Measurements from ENCODE around the gene FRMD4A.
"Not testable (repeated sequence)": the region's sequence is repeated elsewhere in the genome, so short reads cannot be mapped to it uniquely, and the experiment has no call there.

The FRMD4A gene

DNA sequence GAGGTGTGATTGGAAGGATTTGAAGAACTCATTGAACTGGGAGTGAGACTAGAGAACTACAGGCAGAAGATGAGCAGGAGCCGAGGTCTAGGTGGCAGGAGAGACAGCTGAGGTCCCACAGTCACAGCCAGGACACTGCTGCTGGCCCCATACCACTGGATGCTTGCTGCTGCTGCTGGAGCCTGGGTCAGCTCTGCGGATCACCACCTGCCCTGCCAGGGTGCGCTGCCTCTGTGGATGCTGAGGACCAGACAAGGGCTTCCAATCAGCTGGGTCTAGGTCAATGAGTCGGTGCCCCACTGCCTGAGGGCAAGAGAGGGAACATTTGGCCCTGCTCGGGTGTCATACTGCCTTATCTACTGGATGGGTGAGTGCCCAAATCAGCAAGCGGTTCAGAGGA is 94.4 kb downstream of the FRMD4A start:
- DNase-seq, result no peak

DNA sequence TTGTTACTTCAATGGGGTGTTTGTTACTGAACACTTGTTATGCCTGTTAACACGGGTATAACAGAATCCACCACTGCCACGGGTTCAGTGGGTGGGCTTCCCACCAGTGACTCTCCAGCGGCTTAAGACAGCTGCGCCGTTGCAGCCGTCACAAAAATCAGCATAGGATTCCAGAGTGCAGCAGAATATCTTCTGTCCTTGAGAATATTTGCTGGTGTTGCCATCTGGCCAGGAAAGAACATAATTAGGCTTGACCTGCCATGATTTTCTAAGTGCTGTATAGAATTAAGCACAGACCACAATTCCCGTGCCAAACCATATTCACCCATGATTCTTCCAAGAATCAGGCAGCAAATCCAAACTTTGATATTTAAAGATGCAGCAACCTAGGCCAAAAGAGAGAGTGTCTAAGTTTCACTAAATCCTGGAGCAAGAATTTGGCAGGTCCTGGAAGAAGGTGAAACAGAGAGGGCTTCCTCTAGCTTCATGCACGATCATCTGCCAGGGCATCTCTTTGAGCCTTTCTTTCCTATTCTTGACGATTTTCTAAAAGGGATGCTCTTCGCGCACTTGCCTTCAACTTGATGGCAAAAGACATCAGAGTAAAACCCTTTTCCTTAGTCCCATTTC is 95.0 kb downstream of the FRMD4A start:
- DNase-seq, result peak; percentile 35

DNA sequence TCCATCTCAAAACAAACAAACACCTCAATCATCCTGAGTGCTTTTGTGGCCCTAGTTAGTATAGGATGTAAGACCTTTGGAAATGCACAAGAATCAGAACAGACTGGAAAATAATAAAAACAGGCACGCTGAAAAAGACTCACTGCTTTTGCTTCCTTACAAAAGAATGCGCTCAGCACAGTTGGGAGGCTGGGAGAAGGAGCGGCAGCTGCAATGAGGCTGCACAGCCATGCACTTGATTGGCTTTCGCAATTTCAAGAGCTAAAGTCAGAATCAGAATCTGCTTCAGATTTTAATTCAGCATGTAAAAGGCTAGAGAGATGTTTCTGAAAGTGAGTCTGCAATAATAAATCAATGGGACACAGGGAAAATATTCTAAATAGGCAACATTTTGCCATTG is 97.2 kb downstream of the FRMD4A start:
- no peak for DNase-seq

DNA sequence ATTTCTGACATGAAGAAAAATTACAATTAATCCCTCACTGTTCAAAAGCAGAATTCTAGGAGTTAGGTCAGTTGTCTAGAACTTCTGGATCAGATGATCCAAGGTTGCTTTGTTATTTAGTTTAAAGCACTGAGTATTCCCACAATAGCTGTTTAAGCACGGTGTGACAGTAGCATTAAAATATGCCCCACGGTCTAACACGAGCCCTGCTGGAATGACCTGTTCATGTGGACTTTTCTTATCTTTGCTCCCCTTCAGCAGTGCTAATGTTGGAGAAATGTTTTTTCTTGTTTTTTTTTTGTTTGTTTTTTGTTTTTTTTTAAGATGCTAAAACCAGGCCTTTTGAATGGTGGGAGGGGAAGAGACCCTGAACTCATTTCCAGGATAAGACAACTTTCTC is 101.9 kb downstream of the FRMD4A start:
- DNase-seq, result not testable (repeated sequence)

DNA sequence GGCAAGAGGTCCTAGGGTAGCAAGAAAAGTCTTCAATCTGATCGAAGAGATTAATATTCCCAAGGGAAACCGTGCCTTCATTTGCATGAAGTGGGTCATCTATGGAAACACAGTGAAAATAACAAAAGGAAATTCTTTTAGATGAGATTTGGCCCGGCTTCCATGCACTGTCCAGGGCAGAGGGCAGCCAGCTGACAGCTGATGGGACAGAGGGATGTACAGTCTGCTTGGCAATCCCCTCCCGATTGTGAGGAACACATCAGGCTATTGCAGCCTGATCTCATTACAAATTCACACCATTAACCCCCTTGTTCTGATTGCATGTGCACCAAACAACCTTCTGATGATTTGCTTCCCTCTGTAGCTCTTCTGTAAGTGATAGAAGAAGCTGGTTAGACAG is 105.3 kb downstream of the FRMD4A start:
- no peak for DNase-seq

DNA sequence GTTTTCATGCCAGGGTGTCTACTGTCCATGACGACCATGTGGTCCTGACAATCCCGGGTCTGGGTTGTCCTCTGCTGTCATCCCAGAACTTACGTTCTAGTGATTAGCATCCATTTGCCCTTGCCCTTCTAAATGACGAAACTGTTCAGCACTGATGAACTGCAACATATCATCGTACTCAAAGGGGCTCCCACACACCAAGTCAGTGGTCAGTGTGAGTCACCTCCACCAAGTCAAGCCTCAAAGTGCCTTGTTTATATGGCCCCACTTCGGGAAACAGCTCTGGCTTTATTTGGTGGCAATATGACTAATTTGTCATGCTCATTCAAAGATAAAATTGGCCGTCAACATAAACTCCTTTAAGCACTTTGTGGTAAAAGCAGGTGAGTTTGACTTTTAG is 110.7 kb downstream of the FRMD4A start:
- DNase-seq, result no peak

DNA sequence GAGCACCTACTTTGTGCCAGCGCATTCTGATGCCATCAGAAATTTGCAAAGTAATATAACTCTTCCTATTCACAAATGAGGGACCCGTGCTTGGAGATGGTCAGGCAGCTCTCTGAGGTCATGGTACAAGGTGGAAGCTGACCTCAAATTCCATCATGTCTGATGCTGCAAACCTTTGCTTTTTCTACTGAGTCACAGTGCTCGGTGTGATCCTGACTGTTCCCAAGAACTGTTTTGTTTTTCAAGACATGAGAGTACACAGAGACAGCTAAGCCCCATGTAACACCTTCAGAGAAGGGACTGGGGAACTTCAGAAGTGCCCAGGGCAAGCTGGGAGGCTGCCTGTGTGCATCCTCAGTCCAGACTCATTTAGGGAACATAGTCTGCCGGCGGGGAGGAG is 111.3 kb downstream of the FRMD4A start:
- DNase-seq, result no peak

DNA sequence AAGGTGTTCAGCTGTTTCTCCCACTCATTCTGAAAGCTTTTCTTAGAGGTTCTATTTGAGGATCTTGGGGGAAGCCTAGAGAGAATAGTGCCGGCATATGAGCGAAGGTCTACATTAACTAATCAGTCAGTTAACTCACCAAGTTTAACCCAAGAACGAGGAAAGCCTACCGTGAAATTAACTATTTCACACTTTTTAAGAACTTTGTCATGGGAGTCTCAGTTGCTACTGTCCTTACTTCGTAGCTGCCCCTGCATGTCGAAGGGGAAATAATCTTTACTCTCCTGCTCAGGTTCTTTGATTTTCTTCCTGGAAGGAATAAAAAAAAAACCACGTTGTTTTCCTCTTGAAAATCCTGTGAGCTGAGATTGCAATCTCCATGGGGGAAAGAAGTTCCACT is 115.1 kb downstream of the FRMD4A start:
- no peak for DNase-seq

DNA sequence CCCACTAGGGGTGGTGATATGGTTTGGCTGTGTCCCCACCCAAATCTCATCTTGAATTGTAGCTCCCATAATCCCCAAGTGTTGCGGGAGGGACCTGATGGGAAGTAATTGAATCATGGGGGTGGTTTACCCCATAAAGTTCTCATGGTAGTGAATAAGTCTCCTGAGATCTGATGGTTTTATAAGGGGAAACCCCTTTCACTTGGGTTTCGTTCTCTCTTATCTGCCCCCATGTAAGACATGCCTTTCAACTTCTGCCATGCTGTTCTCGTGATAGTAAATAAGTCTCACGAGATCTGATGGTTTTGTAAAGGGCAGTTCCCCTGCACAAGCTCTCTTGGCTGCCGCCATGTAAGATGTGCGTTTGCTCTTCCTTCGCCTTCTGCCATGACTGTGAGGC is 117.0 kb downstream of the FRMD4A start:
- DNase-seq, result not testable (repeated sequence)

DNA sequence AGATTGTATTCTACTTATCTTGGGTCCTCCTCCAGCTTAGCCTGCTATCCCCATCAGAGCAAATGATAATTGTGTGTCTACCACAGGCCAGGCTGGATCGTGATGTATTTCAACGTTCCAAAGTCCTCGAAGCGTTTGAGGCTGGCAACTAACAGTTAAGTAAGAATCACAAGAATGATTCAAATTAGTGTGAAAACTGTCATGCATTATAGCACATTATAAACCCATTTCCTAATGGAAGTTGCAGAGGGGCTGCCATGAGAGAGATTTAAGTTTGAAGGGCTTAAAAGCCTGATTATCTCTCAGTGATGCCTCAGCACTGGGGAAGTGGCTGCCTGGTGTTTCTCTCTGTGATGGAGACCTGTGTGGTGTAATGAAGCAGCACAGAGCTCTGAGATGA is 119.1 kb downstream of the FRMD4A start:
- no peak for DNase-seq

DNA sequence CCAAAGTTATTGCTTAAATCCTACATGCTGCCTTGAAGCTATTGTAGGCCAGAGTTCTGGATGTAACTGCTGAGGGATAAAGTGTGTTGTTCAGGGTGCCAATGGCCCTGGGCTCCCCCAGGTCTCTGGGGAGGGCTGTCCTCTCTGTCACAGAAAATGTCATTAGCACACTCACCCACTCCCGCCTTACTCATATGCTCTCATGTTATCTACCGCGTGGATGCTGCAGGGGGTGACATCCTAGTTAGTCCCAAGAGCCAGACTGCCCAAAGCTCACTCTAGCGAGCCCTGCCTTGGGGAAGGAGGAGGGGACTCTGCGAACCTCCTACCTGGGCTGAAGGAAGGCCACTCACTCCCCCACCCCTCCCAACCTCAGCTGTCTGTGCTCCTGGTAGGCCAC is 122.5 kb downstream of the FRMD4A start:
- no peak for DNase-seq

DNA sequence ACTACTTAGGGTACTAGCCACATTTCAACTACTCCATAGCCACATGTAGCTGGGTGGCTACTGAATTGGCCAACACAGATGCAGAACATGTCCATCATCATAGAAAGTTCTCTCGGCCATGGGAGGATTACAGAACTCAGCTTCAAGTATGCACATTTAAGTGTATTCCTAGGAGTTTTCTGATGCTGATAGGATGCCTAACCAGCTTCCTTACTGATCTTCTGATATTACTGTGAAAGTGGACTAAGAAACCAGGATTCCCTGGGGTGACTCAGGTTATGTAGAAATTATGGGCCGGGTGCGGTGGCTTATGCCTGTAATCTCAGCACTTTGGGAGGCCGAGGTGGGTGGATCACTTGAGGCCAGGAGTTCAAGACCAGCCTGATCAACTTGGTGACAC is 125.5 kb downstream of the FRMD4A start:
- no peak for DNase-seq

DNA sequence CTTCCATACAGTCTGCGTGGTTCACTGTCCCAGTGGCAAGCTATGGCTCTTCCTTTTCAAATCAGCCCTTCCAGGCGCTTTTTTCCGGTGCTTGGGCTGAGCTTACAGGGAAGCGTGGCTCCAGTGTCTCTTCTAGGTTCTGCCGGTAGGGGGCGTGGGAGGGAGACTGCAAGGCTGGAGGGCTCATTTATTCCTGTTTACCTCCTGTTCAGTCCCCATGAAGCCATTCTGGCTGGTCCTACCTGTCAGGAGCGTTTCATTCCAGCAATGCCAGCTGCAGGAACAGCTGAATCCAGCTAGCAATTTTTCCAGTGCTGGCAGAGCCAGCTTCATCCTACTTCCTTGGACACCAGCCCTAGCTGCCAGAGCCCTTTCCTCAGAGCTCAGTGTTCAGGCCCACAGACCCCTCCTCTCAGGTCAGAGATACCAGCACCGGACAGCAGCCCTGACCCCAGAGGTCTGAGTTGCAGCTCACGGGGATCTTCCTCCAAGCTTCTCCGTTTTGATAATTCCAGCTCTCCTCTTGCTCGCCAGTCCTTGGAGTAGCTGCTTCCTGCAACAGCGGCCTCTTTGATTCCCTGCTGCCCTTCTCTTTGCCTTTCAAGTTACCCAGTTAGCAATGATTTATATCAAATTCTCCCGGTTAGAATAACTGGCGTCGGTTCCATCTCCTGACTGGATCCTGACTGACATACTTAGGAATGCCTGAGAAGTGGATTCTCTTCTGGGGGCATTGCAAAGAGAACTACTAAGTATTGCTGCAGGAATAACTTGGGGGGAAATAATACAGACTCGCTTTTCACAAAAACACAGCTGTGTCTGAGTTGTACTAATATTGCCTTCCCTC is 129.8 kb downstream of the FRMD4A start:
- peak; percentile 47 for DNase-seq

DNA sequence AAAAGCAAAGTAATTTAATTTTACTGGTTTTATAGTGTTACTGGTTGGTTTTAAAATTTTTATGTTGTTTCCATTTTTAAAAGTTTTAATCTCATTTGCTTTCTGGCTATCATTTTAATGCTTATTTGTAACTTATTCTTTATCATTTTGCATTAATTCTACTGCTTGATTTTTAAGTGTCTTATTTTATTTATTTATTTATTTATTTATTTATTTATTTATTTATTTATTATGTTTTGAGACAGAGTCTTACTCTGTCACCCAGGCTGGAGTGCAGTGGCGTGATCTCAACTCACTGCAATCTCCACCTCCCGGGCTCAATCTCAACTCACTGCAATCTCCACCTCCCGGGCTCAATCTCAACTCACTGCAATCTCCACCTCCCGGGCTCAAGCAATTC is 131.6 kb downstream of the FRMD4A start:
- DNase-seq, result not testable (repeated sequence)

DNA sequence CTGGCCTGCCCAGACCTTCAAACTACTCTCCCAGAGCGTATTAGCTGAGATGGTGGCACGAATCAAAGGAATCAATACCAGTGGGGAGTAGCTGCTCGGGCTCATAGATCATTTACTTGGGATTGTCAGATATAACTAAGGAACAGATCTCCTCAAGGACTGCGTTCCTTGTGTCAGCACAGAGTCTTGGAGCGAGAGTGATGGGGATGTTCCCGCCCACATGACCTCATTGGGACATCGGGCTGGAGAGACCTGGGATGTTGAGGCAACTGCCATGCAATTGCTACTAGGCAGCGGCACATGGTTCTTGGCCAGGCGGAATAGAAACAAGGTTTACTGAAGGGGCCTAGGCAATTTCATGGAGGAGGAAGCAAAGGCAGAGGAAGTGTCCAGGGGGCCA is 132.6 kb downstream of the FRMD4A start:
- DNase-seq, result no peak

DNA sequence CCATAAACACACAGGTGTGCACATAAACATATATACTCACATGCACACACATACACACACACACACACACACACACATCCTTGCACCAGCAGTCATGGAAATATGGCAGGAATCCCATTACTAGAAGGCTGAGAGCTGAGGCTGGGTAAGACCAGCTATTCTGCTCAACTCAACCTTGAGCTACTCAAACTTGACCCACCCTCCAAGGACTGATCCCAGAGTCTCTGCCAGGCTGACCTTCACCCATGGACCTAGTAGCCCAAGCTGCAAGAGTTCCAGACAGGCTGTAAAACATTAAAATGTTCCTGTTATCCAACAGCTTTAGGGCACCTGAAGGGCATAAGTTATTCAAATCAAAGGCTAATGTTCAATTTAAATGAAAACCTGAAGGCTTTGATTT is 134.6 kb downstream of the FRMD4A start:
- DNase-seq, result no peak

DNA sequence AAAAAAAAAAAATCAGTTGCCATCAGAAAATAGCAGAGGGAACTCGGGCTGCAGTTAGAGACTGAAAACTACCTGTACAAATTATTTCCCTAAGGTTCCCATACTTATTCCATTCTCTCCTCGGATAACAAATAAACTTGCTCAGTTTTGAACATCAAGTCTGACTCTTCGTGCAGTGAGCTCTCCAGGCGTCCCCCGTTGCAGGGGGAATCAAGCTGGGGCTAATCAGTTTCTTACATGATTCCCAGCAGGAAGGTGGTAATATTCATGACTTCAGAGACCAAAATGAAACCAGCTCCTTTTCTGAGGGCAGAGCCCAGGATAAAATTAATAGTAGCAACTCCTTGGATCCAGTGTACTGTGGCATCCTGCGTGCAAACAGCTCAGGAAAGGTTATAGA is 135.3 kb downstream of the FRMD4A start:
- DNase-seq, result no peak

DNA sequence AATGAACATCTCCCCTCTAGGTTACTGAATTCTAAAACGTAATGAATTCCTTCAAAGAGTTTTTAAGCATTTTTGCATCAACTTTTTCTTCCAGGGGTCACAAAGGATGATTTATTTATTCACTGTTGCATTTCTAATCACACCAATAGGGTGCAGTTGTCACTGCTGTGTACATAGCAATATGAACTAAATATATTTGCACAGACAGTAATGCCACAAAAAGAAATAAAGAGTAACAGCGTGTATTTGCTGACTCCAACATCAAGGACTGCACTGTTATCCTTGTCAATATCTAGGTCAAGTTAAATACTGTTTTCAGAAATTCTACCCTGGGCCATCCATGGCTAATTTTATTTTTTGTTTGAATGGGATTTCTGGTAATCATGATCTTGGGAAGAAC is 138.0 kb downstream of the FRMD4A start:
- DNase-seq, result no peak

DNA sequence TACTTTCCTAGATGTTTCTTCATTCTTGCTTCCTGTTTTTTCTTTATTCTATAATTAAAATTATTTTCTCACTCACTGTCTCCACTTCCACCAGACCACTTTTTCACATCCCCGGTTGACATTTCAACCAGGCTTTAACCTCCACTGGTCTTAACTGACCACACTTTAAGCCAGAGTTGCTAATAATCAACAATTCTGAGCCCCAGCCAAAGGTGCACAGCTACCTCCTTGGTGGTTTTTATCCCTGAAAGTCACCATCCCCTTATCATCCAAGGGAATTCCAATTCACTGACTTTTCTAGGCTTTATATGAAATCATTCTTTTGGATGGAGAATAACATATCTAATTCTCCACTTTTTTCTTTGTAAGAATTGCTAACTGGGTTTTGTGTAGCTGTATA is 138.9 kb downstream of the FRMD4A start:
- DNase-seq, result no peak

DNA sequence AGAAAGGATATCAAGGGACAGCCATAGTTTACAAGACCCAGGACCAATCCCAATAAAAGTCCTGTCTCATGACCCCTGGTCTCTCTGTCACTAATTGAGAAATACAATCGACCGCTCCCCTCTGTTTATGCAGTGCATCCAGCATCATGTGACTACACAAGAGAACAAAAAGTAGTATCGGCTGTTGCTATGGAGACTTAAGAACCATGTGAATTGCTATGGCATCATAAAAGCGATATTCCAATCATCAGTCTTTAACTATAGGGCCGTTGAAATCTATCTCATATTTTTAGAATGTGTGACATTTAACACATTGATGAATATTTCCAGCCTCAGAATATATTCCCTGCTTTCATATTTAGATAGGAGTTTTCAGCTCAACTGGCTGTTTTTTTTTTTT is 139.3 kb downstream of the FRMD4A start:
- DNase-seq, result no peak

DNA sequence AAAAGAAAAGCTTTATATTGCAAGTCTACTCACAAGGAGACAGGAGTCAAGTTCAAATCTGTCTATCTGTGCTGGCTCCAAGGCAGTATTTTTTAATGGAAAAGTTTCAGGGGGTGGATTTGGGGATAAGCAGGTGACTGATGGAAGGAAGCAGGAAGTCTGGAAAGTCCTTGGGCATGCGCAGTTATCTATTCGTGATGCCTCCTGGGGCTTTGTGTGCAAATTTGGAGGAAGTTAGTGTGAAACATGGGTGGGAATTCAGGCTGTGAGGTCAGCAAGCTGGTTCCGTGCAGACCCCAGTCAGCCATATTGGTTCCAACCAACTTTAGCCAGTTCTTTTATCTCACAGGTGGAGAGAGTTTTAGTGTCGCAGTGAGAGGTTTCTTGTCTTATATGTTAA is 140.0 kb downstream of the FRMD4A start:
- no peak for DNase-seq

DNA sequence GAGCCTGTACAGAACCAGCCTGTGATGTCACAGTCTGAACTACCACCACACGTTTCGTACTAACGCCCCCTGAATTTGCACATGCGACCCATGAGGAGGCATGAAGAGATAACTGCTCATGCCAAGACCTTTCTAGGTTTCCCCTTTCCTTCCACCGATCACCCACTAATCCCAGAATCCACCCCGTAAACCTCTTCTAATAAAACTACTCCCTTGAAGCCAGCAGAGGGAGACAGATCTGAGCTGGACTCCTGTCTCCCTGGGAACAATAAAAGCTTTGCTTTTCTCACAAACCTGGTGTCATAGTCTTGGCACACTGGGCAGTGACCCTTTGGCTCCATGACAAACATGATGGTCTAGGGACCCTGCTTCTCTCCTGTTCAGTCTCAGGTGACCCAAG is 144.5 kb downstream of the FRMD4A start:
- DNase-seq, result no peak

DNA sequence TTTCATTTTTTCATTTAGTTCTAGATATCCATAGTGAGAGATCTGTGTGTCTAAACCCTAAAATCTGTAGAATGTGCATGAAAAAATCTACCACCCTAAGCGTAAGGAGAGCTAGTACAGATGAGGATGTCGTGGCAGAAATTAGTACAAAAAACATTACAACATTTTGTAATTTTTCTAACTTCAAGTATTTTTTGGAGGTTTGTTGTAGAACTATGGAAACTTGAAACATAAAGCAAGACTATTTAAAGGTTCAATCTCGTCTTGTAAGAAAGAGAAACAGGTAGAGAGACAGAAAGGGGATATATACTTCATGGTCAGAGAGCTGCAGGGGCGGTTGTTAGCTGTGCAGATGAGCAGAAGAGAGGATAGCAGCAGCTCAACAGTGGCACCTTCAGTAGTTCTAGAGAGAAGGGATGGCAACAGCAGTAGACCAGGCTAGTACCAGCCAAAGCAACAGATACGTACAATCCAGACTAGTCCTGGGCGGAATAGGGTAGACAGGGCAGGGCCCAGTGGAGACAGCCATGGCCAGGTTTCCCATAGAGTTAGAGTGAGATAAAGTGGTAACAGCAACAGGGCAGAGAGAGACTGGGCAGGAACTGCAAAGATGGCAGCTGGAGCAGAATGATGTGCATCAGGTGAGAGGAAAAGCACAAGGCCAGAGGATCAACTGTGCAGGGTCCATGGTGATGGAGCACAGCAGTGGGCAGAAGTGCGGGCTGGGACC is 145.2 kb downstream of the FRMD4A start:
- DNase-seq, result peak; percentile 36

DNA sequence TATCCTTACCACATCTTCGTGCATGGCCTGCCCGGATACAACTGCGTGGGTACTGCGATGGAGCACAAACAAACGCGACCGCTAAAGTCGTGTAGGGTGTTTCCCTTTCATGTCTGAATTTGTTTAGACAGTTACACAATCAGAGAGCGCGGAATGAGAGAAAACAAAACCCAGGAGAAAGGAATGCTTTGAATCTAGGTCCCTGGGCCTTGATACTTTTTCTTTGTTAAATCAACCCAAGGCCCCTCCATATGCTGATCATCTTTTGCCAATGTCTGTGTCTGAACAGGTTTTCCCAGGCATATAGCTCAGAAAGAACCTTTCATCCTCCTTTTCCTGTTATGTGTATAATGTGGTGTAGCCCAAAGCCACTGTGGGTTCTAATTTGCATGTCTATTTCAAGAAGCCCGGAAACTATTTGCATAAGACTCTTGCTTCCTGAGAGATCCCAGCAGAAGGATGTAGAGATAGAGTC is 145.8 kb downstream of the FRMD4A start:
- DNase-seq, result no peak
